ENCODE data around the gene CYP1A2. TPM values are rescaled to one million over a fixed set of nuclear protein-coding genes. Genes with fewer than 3 reads are reported as not detected.

The CYP1A2 gene
- total RNA-seq, 2 experiments from 2014 or later, result not detected

- Histone ChIP-seq H2AFZ (ENCODE audit: low read length) (no peak overlapping the region), H3K79me2 (ENCODE audit: insufficient read depth, low read depth, low read length) (peaks cover 82% of the 10 kb centered on the region), H3K9me2 (ENCODE audit: insufficient read depth, low read length) (no peaks in the 10 kb centered on the region), H3K27ac (ENCODE audit: low read depth, low read length, poor library complexity, severe bottlenecking) (no peak overlapping the region), H3K4me1 (ENCODE audit: insufficient read depth, low read length, poor library complexity, severe bottlenecking) (peaks cover 98% of the 10 kb centered on the region), H3K36me3 (ENCODE audit: insufficient read depth, low read length) (peaks cover 92% of the 10 kb centered on the region), H3K4me2 (ENCODE audit: low read length) (no peak overlapping the region), H3K4me3 (ENCODE audit: low read depth, low read length, poor library complexity, severe bottlenecking) (no peak overlapping the region), H4K20me1 (ENCODE audit: insufficient read depth, low read length) (peaks cover 39% of the 10 kb centered on the region), H3K9me3 (ENCODE audit: low read length) (no peaks in the 10 kb centered on the region)
- intact Hi-C loops (cut with micrococcal nuclease; ENCODE audit: unreplicated experiment), result no loop called here
- POLR2A ChIA-PET, result interaction anchor here (3.2 to 11.8 kb wide), 2 partner anchors 11 to 19 kb away, joined by 22 to 221 read pairs; partner anchors contain the start of gene CSK
- no peak for TF ChIP-seq CTCF (conservative IDR thresholded peaks at IDR 0.05; ENCODE audit: low read length)
- TF ChIP-seq EZH2phosphoT487 (IDR thresholded peaks at IDR 0.05; ENCODE audit: borderline replicate concordance, low read depth, low read length), result no peak
- CTCF ChIA-PET (ENCODE audit: unreplicated experiment), result interaction anchor here (3.5 kb wide), 1 partner anchor 15 kb away, joined by 17 read pairs; no protein-coding TSS in a partner anchor
- BruUV-seq (replicated peaks), result no TSS peak
- DNase-seq (ENCODE audit: low spot score), result no peak
These were observed 46.3 kb downstream of the CYP1A2 start for GRCh38 chr15:74794970-74795349.

- no peak for DNase-seq (ENCODE audit: low spot score)
- no peak overlapping the region for H3K4me2 ChIP-seq (ENCODE audit: low read length)
- BruUV-seq (replicated peaks), result TSS peak; percentile 8
- no peaks in the 10 kb centered on the region for H3K9me2 ChIP-seq (ENCODE audit: insufficient read depth, low read length)
- peaks cover 93% of the 10 kb centered on the region for H3K4me1 ChIP-seq (ENCODE audit: insufficient read depth, low read length, poor library complexity, severe bottlenecking)
- intact Hi-C loops (cut with micrococcal nuclease; ENCODE audit: unreplicated experiment), result no loop called here
- POLR2A ChIA-PET, result interaction anchor here (0.6 to 2.9 kb wide), 3 partner anchors 8 to 657 kb away, joined by 4 to 16 read pairs (median 4); no protein-coding TSS in a partner anchor
- no peak overlapping the region for H3K27ac ChIP-seq (ENCODE audit: low read depth, low read length, poor library complexity, severe bottlenecking)
- H4K20me1 ChIP-seq (ENCODE audit: insufficient read depth, low read length), result peaks cover 38% of the 10 kb centered on the region
- H3K4me3 ChIP-seq (ENCODE audit: low read depth, low read length, poor library complexity, severe bottlenecking), result no peak overlapping the region
- peaks cover 70% of the 10 kb centered on the region for H3K79me2 ChIP-seq (ENCODE audit: insufficient read depth, low read depth, low read length)
- H3K36me3 ChIP-seq (ENCODE audit: insufficient read depth, low read length), result peaks cover 92% of the 10 kb centered on the region
- H3K9me3 ChIP-seq (ENCODE audit: low read length), result no peaks in the 10 kb centered on the region
- CTCF ChIA-PET (ENCODE audit: unreplicated experiment), result interaction anchor here (2.0 kb wide), 1 partner anchor 8 kb away, joined by 6 read pairs; no protein-coding TSS in a partner anchor
- TF ChIP-seq EZH2phosphoT487 (IDR thresholded peaks at IDR 0.05; ENCODE audit: borderline replicate concordance, low read depth, low read length) (no peak), CTCF (conservative IDR thresholded peaks at IDR 0.05; ENCODE audit: low read length) (no peak)
- no peak overlapping the region for H2AFZ ChIP-seq (ENCODE audit: low read length)
These were observed 47.5 kb downstream of the CYP1A2 start for GRCh38 chr15:74795966-74796625.

Measured in OCI-LY7 (cell line).